H9 (cell line): ENCODE results near the gene LTBP2. TPM values are rescaled to one million over a fixed set of nuclear protein-coding genes. Genes with fewer than 3 reads are reported as not detected.

Experiments used
- DNase-seq: peaks from one replicate; pipeline ENCODE4 v3.0.0-alpha.2; 2017
- H2AFZ ChIP-seq: one replicate; pipeline ENCODE4 v1.6.1; 2013; ENCODE audit warnings: mild to moderate bottlenecking, low read length, control low read depth, moderate library complexity
- H2AK5ac ChIP-seq: 2 replicates; pipeline ENCODE4 v1.6.1; 2013; ENCODE audit warnings: low read length, control low read depth, mixed read lengths; ENCODE audit not compliant: insufficient read length
- H2BK120ac ChIP-seq: one replicate; pipeline ENCODE4 v1.6.1; 2013; ENCODE audit warnings: low read depth, mild to moderate bottlenecking, low read length, control low read depth, inconsistent platforms; ENCODE audit not compliant: poor library complexity, severe bottlenecking
- H2BK12ac ChIP-seq: 2 replicates; pipeline ENCODE4 v1.6.1; 2013; ENCODE audit warnings: low read length, control low read depth, mixed read lengths, low read depth; ENCODE audit not compliant: insufficient read length
- H2BK15ac ChIP-seq: 2 replicates; pipeline ENCODE4 v1.6.1; 2013; ENCODE audit warnings: low read depth, low read length, control low read depth
- H2BK20ac ChIP-seq: one replicate; pipeline ENCODE4 v1.6.1; 2013; ENCODE audit warnings: low read depth, mild to moderate bottlenecking, low read length, control low read depth, inconsistent platforms; ENCODE audit not compliant: poor library complexity, severe bottlenecking
- H2BK5ac ChIP-seq: 2 replicates; pipeline ENCODE4 v1.6.1; 2013; ENCODE audit warnings: low read length, control low read depth, mixed read lengths; ENCODE audit not compliant: insufficient read length
- H3K14ac ChIP-seq: 2 replicates; pipeline ENCODE4 v1.6.1; 2013; ENCODE audit warnings: low read length, control low read depth; ENCODE audit not compliant: insufficient read depth
- H3K18ac ChIP-seq: 2 replicates; pipeline ENCODE4 v1.6.1; 2013; ENCODE audit warnings: low read depth, mild to moderate bottlenecking, mixed read lengths, low read length, control low read depth; ENCODE audit not compliant: insufficient read length
- H3K23ac ChIP-seq: 2 replicates; pipeline ENCODE4 v1.6.1; 2013; ENCODE audit warnings: low read length, control low read depth, mixed read lengths, low read depth; ENCODE audit not compliant: insufficient read length
- H3K23me2 ChIP-seq: 2 replicates; pipeline ENCODE4 v1.6.1; 2013; ENCODE audit warnings: low read depth, mild to moderate bottlenecking, mixed read lengths, low read length, control low read depth; ENCODE audit not compliant: insufficient read length, poor library complexity, severe bottlenecking
- H3K27ac ChIP-seq: 2 replicates; pipeline ENCODE4 v1.5.1; 2013; ENCODE audit warnings: low read length, control low read depth, mixed read lengths, low read depth; ENCODE audit not compliant: insufficient read length
- H3K27me3 ChIP-seq: 2 replicates; pipeline ENCODE4 v1.6.1; 2013; ENCODE audit warnings: low read length, control low read depth, inconsistent platforms; ENCODE audit not compliant: insufficient read depth
- H3K4ac ChIP-seq: 2 replicates; pipeline ENCODE4 v1.6.1; 2013; ENCODE audit warnings: low read depth, mild to moderate bottlenecking, control low read depth, inconsistent platforms, low read length, moderate library complexity
- H3K4me1 ChIP-seq: 2 replicates; pipeline ENCODE4 v1.6.1; 2013; ENCODE audit warnings: low read length, control low read depth, inconsistent platforms; ENCODE audit not compliant: insufficient read depth
- H3K4me2 ChIP-seq: 2 replicates; pipeline ENCODE4 v1.6.1; 2013; ENCODE audit warnings: low read length, control low read depth, mixed read lengths; ENCODE audit not compliant: insufficient read length, insufficient read depth
- H3K56ac ChIP-seq: 2 replicates; pipeline ENCODE4 v1.6.1; 2013; ENCODE audit warnings: low read depth, mild to moderate bottlenecking, mixed read lengths, low read length, control low read depth; ENCODE audit not compliant: insufficient read length
- H3K79me1 ChIP-seq: 2 replicates; pipeline ENCODE4 v1.6.1; 2013; ENCODE audit warnings: low read depth, mild to moderate bottlenecking, moderate library complexity, low read length, control low read depth, inconsistent platforms; ENCODE audit not compliant: insufficient read depth, poor library complexity, severe bottlenecking
- H3K79me2 ChIP-seq: 2 replicates; pipeline ENCODE4 v1.6.1; 2013; ENCODE audit warnings: low read length, control low read depth, inconsistent platforms; ENCODE audit not compliant: insufficient read depth
- H3K9ac ChIP-seq: 2 replicates; pipeline ENCODE4 v1.6.1; 2013; ENCODE audit warnings: low read length, control low read depth, mixed read lengths; ENCODE audit not compliant: insufficient read length; ENCODE audit errors: extremely low read depth
- H3K9me3 ChIP-seq: one replicate; pipeline ENCODE4 v1.6.1; 2013; ENCODE audit warnings: low read depth, low read length, inconsistent platforms; ENCODE audit not compliant: control insufficient read depth
- H3T11ph ChIP-seq: one replicate; pipeline ENCODE4 v1.6.1; 2013; ENCODE audit warnings: mild to moderate bottlenecking, low read length, control low read depth, inconsistent platforms
- H4K20me1 ChIP-seq: one replicate; pipeline ENCODE4 v1.6.1; 2013; ENCODE audit not compliant: control insufficient read depth, insufficient read length, insufficient read depth
- H4K5ac ChIP-seq: 2 replicates; pipeline ENCODE4 v1.6.1; 2013; ENCODE audit warnings: low read depth, mild to moderate bottlenecking, mixed read lengths, low read length, control low read depth; ENCODE audit not compliant: insufficient read length
- H4K8ac ChIP-seq: replicated peaks from 2 replicates; pipeline ENCODE4 v1.6.1; 2013; ENCODE audit warnings: low read length, control low read depth, mixed read lengths, low read depth; ENCODE audit not compliant: insufficient read length
- H4K91ac ChIP-seq: 2 replicates; pipeline ENCODE4 v1.6.1; 2013; ENCODE audit warnings: low read depth, mild to moderate bottlenecking, moderate library complexity, mixed read lengths, low read length, control low read depth; ENCODE audit not compliant: insufficient read length
- H3K27ac Mint-ChIP-seq, 3 experiments: 2 replicates in 2 of 3; 3 replicates in 1 of 3; pipeline ENCODE4 v1.8.0; 2020 to 2021; ENCODE audit warnings: mixed read lengths in 3 of 3, mild to moderate bottlenecking in 1 of 3, moderate library complexity in 1 of 3
- H3K27me3 Mint-ChIP-seq: 2 replicates; pipeline ENCODE4 v1.8.0; 2021; ENCODE audit warnings: low read depth, mild to moderate bottlenecking, moderate library complexity, mixed read lengths
- H3K36me3 Mint-ChIP-seq, 3 experiments: 2 replicates in 2 of 3; 3 replicates in 1 of 3; pipeline ENCODE4 v1.8.0; 2020 to 2021; ENCODE audit warnings: low read depth in 3 of 3, mixed read lengths in 3 of 3; ENCODE audit not compliant: insufficient read depth in 1 of 3
- H3K4me1 Mint-ChIP-seq, 2 experiments: 2 replicates each; pipeline ENCODE4 v1.8.0; 2020; ENCODE audit warnings: mixed read lengths in 2 of 2
- H3K4me3 Mint-ChIP-seq, 2 experiments: 2 replicates in 1 of 2; 3 replicates in 1 of 2; pipeline ENCODE4 v1.8.0; 2020 to 2021; ENCODE audit warnings: mild to moderate bottlenecking in 2 of 2, mixed read lengths in 2 of 2, moderate library complexity in 1 of 2
- H3K9me3 Mint-ChIP-seq, 2 experiments: 2 replicates in 1 of 2; 3 replicates in 1 of 2; pipeline ENCODE4 v1.8.0; 2020; ENCODE audit warnings: mild to moderate bottlenecking in 2 of 2, mixed read lengths in 2 of 2, moderate library complexity in 1 of 2
- CTCF ChIP-seq: fragments of 200-600 bp; sonication (generic); conservative IDR thresholded peaks from 3 replicates; pipeline ENCODE4 v1.8.0; 2021; ENCODE audit warnings: antibody characterized with exemption, mild to moderate bottlenecking
- WGBS: extraction: QIAGEN DNeasy Blood & Tissue Kit; methylation state at CpG from one replicate; pipeline ENCODE4 v1.1.7; 2013; ENCODE audit warnings: missing lambda C conversion rate, low lambda C conversion rate, mixed read lengths; ENCODE audit not compliant: insufficient read length; ENCODE audit errors: extremely low coverage; 5-methylcytosine and 5-hydroxymethylcytosine counted together
- total RNA-seq: library from RNA; stranded (reverse); gene quantifications from 2 replicates; pipeline ENCODE4 v1.2.1, GENCODE V29; 2021

LTBP2 gene
- total RNA-seq, 1 experiment from 2014 or later, result 0.77 TPM

- H4K8ac ChIP-seq, result no peak overlapping the region
- no peaks in the 10 kb centered on the region for H4K20me1 ChIP-seq
- no peaks in the 10 kb centered on the region for H3K36me3 Mint-ChIP-seq
- H3K4me1 ChIP-seq, result no peaks in the 10 kb centered on the region
- no peak overlapping the region for H4K91ac ChIP-seq
- no peaks in the 10 kb centered on the region for H3K9me3 Mint-ChIP-seq
- H3K4me2 ChIP-seq, result no peak overlapping the region
- H3K23me2 ChIP-seq, result no peaks in the 10 kb centered on the region
- H3K79me2 ChIP-seq, result no peaks in the 10 kb centered on the region
- H3K23ac ChIP-seq, result no peak overlapping the region
- no peaks in the 10 kb centered on the region for H3K9me3 ChIP-seq
- H3K56ac ChIP-seq, result no peak overlapping the region
- H2BK12ac ChIP-seq, result no peak overlapping the region
- H4K5ac ChIP-seq, result no peak overlapping the region
- no peak overlapping the region for H2AK5ac ChIP-seq
- H2BK20ac ChIP-seq, result no peak overlapping the region
- H3T11ph ChIP-seq, result no peak overlapping the region
- no peak overlapping the region for H3K27ac ChIP-seq
- no peak for DNase-seq
- H3K14ac ChIP-seq, result no peak overlapping the region
- no peak overlapping the region for H3K4me3 Mint-ChIP-seq
- H3K4ac ChIP-seq, result no peak overlapping the region
- no peak overlapping the region for H2BK5ac ChIP-seq
- no peak overlapping the region for H3K18ac ChIP-seq
- H2BK15ac ChIP-seq, result no peak overlapping the region
- peaks cover 3% of the 10 kb centered on the region for H3K27me3 Mint-ChIP-seq
- TF ChIP-seq CTCF, result no peak
- peaks cover 0 to 7% of the 10 kb centered on the region in 2 experiments; a peak in 1 of 4 replicates for H3K4me1 Mint-ChIP-seq
- no peaks in the 10 kb centered on the region for H3K27me3 ChIP-seq
- no peak overlapping the region for H3K9ac ChIP-seq
- H2AFZ ChIP-seq, result no peak overlapping the region
- no peak overlapping the region for H3K27ac Mint-ChIP-seq
- no peak overlapping the region for H2BK120ac ChIP-seq
- no peaks in the 10 kb centered on the region for H3K79me1 ChIP-seq
- WGBS, result no CpG with 5 or more reads among the region's 5 CpGs
These were observed 27.1 kb downstream of the LTBP2 start for GRCh38 chr14:74584951-74585350.
